GM19328 (cell line): ENCODE data around the gene TEDC1.

Source experiments
- ATAC-seq: cut with Tn5 transposase; IDR thresholded peaks from one replicate; pipeline ENCODE4 v1.9.1; 2021; ENCODE audit warnings: mild to moderate bottlenecking, moderate library complexity; ENCODE audit not compliant: unreplicated experiment

Gene TEDC1

GRCh38 chr14:105456736-105457617 lies 34.1 kb upstream of the TEDC1 start:
- ATAC-seq: no peak

GRCh38 chr14:105458010-105458409 lies 33.0 kb upstream of the TEDC1 start:
- ATAC-seq: no peak

GRCh38 chr14:105458571-105458970 lies 32.5 kb upstream of the TEDC1 start:
- ATAC-seq: no peak

GRCh38 chr14:105460116-105460515 lies 30.9 kb upstream of the TEDC1 start:
- ATAC-seq: no peak

GRCh38 chr14:105460616-105461015 lies 30.4 kb upstream of the TEDC1 start:
- ATAC-seq: no peak

- no peak for ATAC-seq
Observed at GRCh38 chr14:105461903-105462302, 29.1 kb upstream of the TEDC1 start.

- ATAC-seq: no peak
Observed at GRCh38 chr14:105464501-105464900, 26.5 kb upstream of the TEDC1 start.

- ATAC-seq: no peak
Observed at GRCh38 chr14:105465209-105466031, 25.6 kb upstream of the TEDC1 start.

- ATAC-seq: no peak
Observed at GRCh38 chr14:105466531-105467248, 24.4 kb upstream of the TEDC1 start.

- ATAC-seq: no peak
Observed at GRCh38 chr14:105467249-105467941, 23.7 kb upstream of the TEDC1 start.

GRCh38 chr14:105467942-105468471 lies 23.0 kb upstream of the TEDC1 start:
- no peak for ATAC-seq

- ATAC-seq: no peak
Observed at GRCh38 chr14:105468621-105469241, 22.3 kb upstream of the TEDC1 start.

- no peak for ATAC-seq
Observed at GRCh38 chr14:105469456-105470349, 21.3 kb upstream of the TEDC1 start.

- no peak for ATAC-seq
Observed at GRCh38 chr14:105470350-105471296, 20.4 kb upstream of the TEDC1 start.

GRCh38 chr14:105471297-105471821 lies 19.7 kb upstream of the TEDC1 start:
- ATAC-seq: no peak

GRCh38 chr14:105471823-105472485 lies 19.1 kb upstream of the TEDC1 start:
- no peak for ATAC-seq

- ATAC-seq: no peak
Observed at GRCh38 chr14:105472486-105472991, 18.5 kb upstream of the TEDC1 start.
